H1 (cell line): ENCODE data around the gene SMPD2. TPM values are rescaled to one million over a fixed set of nuclear protein-coding genes. Genes with fewer than 3 reads are reported as not detected.

ENCODE experiments used
- CTCF ChIA-PET: fragments of 300-600 bp; sonication (Branson Sonifier 250); formaldehyde crosslinking; loops from one replicate; lab custom pipeline; 2021; ENCODE audit not compliant: partially characterized antibody; lab: Charles Lee
- POLR2A ChIA-PET: fragments of 300-600 bp; sonication (Branson Sonifier 250); formaldehyde crosslinking; loops from one replicate; lab custom pipeline; 2021; ENCODE audit warnings: inconsistent platforms; ENCODE audit not compliant: partially characterized antibody; lab: Charles Lee
- DNase-seq, 2 experiments: peaks; one replicate each; pipeline versions ENCODE4 v3.0.0 to v3.0.0-alpha.2; 2010 to 2022; ENCODE audit warnings: low spot score in 2 of 2, low read depth in 1 of 2, mixed read lengths in 1 of 2
- FAIRE-seq: peaks from 2 replicates; lab custom pipeline; 2011; peaks lifted over from hg19 to GRCh38; lab: Jason Lieb, UNC
- H2AFZ ChIP-seq: 2 replicates; pipeline ENCODE4 v1.8.1; 2012; ENCODE audit warnings: low read length, inconsistent platforms
- H2AK5ac ChIP-seq: 2 replicates; pipeline ENCODE4 v1.6.1; 2013; ENCODE audit warnings: low read depth, low read length
- H2BK120ac ChIP-seq: replicated peaks from 2 replicates; pipeline ENCODE3; 2013; ENCODE audit warnings: low read depth, low read length, inconsistent platforms
- H2BK12ac ChIP-seq: 2 replicates; pipeline ENCODE4 v1.6.1; 2013; ENCODE audit warnings: low read depth, low read length
- H2BK15ac ChIP-seq: 2 replicates; pipeline ENCODE4 v1.6.1; 2013; ENCODE audit warnings: low read length
- H2BK20ac ChIP-seq: 2 replicates; pipeline ENCODE4 v1.6.1; 2013; ENCODE audit warnings: low read length
- H2BK5ac ChIP-seq: 2 replicates; pipeline ENCODE4 v1.6.1; 2013; ENCODE audit warnings: low read depth, low read length
- H3K14ac ChIP-seq: 2 replicates; pipeline ENCODE4 v1.6.1; 2013; ENCODE audit warnings: inconsistent platforms; ENCODE audit not compliant: insufficient read length
- H3K18ac ChIP-seq: 2 replicates; pipeline ENCODE4 v1.6.1; 2013; ENCODE audit warnings: low read length; ENCODE audit errors: extremely low read depth
- H3K23ac ChIP-seq: 2 replicates; pipeline ENCODE4 v1.6.1; 2013; ENCODE audit warnings: inconsistent platforms; ENCODE audit not compliant: insufficient read length
- H3K23me2 ChIP-seq: 2 replicates; pipeline ENCODE4 v1.6.1; 2013; ENCODE audit warnings: low read depth, low read length
- H3K27ac ChIP-seq: 2 replicates; pipeline ENCODE4 v1.6.1; 2011; ENCODE audit warnings: low read depth, low read length, inconsistent platforms
- H3K27me3 ChIP-seq, 4 experiments: replicated peaks in 1 of 4; 1 replicate in 1 of 4; 2 replicates in 3 of 4; pipeline versions ENCODE4 v1.6.1 to v1.8.1; 2011 to 2013; ENCODE audit warnings: low read length in 3 of 4, mild to moderate bottlenecking in 3 of 4, inconsistent platforms in 2 of 4, mixed read lengths in 2 of 4, moderate library complexity in 1 of 4; ENCODE audit not compliant: control insufficient read depth in 3 of 4, insufficient read depth in 3 of 4; ENCODE audit errors: extremely low read depth in 1 of 4
- H3K36me3 ChIP-seq, 4 experiments: 2 replicates each; pipeline versions ENCODE4 v1.6.1 to v1.8.1; 2011 to 2013; ENCODE audit warnings: mild to moderate bottlenecking in 4 of 4, low read length in 3 of 4, moderate library complexity in 2 of 4, control low read depth in 1 of 4, inconsistent platforms in 1 of 4; ENCODE audit not compliant: insufficient read depth in 4 of 4, control insufficient read depth in 2 of 4
- H3K4ac ChIP-seq: replicated peaks from 2 replicates; pipeline ENCODE3; 2013; ENCODE audit warnings: low read length, low read depth, mixed read lengths, inconsistent platforms; ENCODE audit not compliant: insufficient read length
- H3K4me1 ChIP-seq, 4 experiments: replicated peaks in 1 of 4; 1 replicate in 1 of 4; 2 replicates in 3 of 4; pipeline versions ENCODE4 v1.6.1 to v1.8.1; 2011 to 2013; ENCODE audit warnings: low read length in 3 of 4, inconsistent platforms in 2 of 4, mixed read lengths in 1 of 4; ENCODE audit not compliant: insufficient read depth in 4 of 4, control insufficient read depth in 3 of 4
- H3K4me2 ChIP-seq, 2 experiments: 2 replicates each; pipeline versions ENCODE4 v1.6.1 to v1.8.1; 2011 to 2013; ENCODE audit warnings: low read depth in 2 of 2, low read length in 2 of 2, control low read depth in 1 of 2, inconsistent platforms in 1 of 2, mild to moderate bottlenecking in 1 of 2; ENCODE audit not compliant: insufficient read depth in 1 of 2
- H3K4me3 ChIP-seq, 4 experiments: fragments of 200-600, 300-600 bp in 1 of 4; sonication (generic), shearing (Covaris generic), sonication (Bioruptor Twin) in 1 of 4; 2 replicates each; pipeline versions ENCODE4 v1.5.1 to v1.8.1; 2011 to 2016; ENCODE audit warnings: low read length in 4 of 4, low read depth in 3 of 4, control low read depth in 2 of 4, inconsistent platforms in 2 of 4, mild to moderate bottlenecking in 2 of 4, mixed read lengths in 1 of 4, moderate library complexity in 1 of 4; ENCODE audit not compliant: insufficient read depth in 2 of 4; ENCODE audit errors: extremely low read depth in 1 of 4
- H3K56ac ChIP-seq: replicated peaks from 2 replicates; pipeline ENCODE3; 2013; ENCODE audit warnings: low read depth, mild to moderate bottlenecking, mixed read lengths, low read length, inconsistent platforms; ENCODE audit not compliant: insufficient read length
- H3K79me1 ChIP-seq: 2 replicates; pipeline ENCODE4 v1.6.1; 2013; ENCODE audit warnings: low read depth, low read length, control low read depth
- H3K79me2 ChIP-seq, 2 experiments: 2 replicates each; pipeline versions ENCODE4 v1.6.1 to v1.8.1; 2012 to 2013; ENCODE audit warnings: low read length in 2 of 2, mild to moderate bottlenecking in 2 of 2, inconsistent platforms in 1 of 2; ENCODE audit not compliant: insufficient read depth in 2 of 2, control insufficient read depth in 1 of 2
- H3K9ac ChIP-seq, 4 experiments: replicated peaks in 1 of 4; 1 replicate in 1 of 4; 2 replicates in 3 of 4; pipeline versions ENCODE4 v1.6.1 to v1.8.1; 2011 to 2013; ENCODE audit warnings: low read depth in 3 of 4, low read length in 3 of 4, control low read depth in 2 of 4, mild to moderate bottlenecking in 2 of 4, moderate library complexity in 2 of 4, inconsistent platforms in 1 of 4; ENCODE audit errors: extremely low read depth in 1 of 4
- H3K9me3 ChIP-seq, 2 experiments: 2 replicates each; pipeline versions ENCODE4 v1.6.1 to v1.8.1; 2012 to 2013; ENCODE audit warnings: mild to moderate bottlenecking in 2 of 2, moderate library complexity in 2 of 2, control low read depth in 1 of 2, inconsistent platforms in 1 of 2, low read depth in 1 of 2, low read length in 1 of 2, mixed read lengths in 1 of 2; ENCODE audit not compliant: insufficient read depth in 2 of 2
- H4K20me1 ChIP-seq, 2 experiments: replicated peaks in 1 of 2; 2 replicates each; pipeline versions ENCODE3 to v1.8.1; 2011 to 2013; ENCODE audit warnings: inconsistent platforms in 2 of 2, low read length in 2 of 2, mild to moderate bottlenecking in 1 of 2; ENCODE audit not compliant: insufficient read depth in 2 of 2, control insufficient read depth in 1 of 2
- H4K5ac ChIP-seq: 2 replicates; pipeline ENCODE4 v1.6.1; 2013; ENCODE audit warnings: low read length, low read depth, mixed read lengths, inconsistent platforms; ENCODE audit not compliant: insufficient read length
- H4K8ac ChIP-seq: 2 replicates; pipeline ENCODE4 v1.8.0; 2013; ENCODE audit warnings: mild to moderate bottlenecking, moderate library complexity, low read length, inconsistent platforms; ENCODE audit not compliant: insufficient read depth; ENCODE audit errors: extremely low read depth
- H4K91ac ChIP-seq: replicated peaks from 2 replicates; pipeline ENCODE3; 2013; ENCODE audit warnings: low read length, mixed read lengths, inconsistent platforms; ENCODE audit not compliant: insufficient read length
- CHD1 ChIP-seq: IDR thresholded peaks from 2 replicates; pipeline ENCODE4 v1.6.1; 2012; ENCODE audit warnings: low read depth, low read length, improper control_type of control experiment
- CHD2 ChIP-seq: IDR thresholded peaks from 2 replicates; pipeline ENCODE4 v1.6.1; 2012; ENCODE audit warnings: low read length, improper control_type of control experiment
- EGR1 ChIP-seq: IDR thresholded peaks from 2 replicates; pipeline ENCODE4 v1.6.1; 2011; ENCODE audit warnings: low read depth, low read length, borderline replicate concordance
- EP300 ChIP-seq, 2 experiments: IDR thresholded peaks; 1 replicate in 1 of 2; 2 replicates in 1 of 2; pipeline ENCODE4 v1.6.1; 2011 to 2012; ENCODE audit warnings: low read depth in 2 of 2, low read length in 2 of 2, mild to moderate bottlenecking in 2 of 2, borderline replicate concordance in 1 of 2, inconsistent platforms in 1 of 2, moderate library complexity in 1 of 2
- FOSL1 ChIP-seq: IDR thresholded peaks from 2 replicates; pipeline ENCODE4 v1.6.1; 2011; ENCODE audit warnings: mild to moderate bottlenecking, low read depth, low read length, moderate library complexity; ENCODE audit not compliant: insufficient read depth
- HDAC6 ChIP-seq: IDR thresholded peaks from one replicate; pipeline ENCODE4 v1.7.1; 2012; ENCODE audit warnings: low read depth, mild to moderate bottlenecking, inconsistent platforms, low read length, moderate library complexity
- KDM4A ChIP-seq: IDR thresholded peaks from one replicate; pipeline ENCODE4 v1.7.1; 2012; ENCODE audit warnings: low read depth, mild to moderate bottlenecking, moderate library complexity, low read length, inconsistent platforms; ENCODE audit not compliant: severe bottlenecking
- KDM5A ChIP-seq: fragments of 200-600 bp; IDR thresholded peaks from 2 replicates; pipeline ENCODE4 v1.7.1; 2012; ENCODE audit warnings: mild to moderate bottlenecking, low read length, inconsistent platforms, mixed read lengths
- RBBP5 ChIP-seq: IDR thresholded peaks from 2 replicates; pipeline ENCODE4 v1.7.1; 2012; ENCODE audit warnings: low read depth, mild to moderate bottlenecking, inconsistent platforms, low read length, moderate library complexity, borderline replicate concordance
- RFX5 ChIP-seq: IDR thresholded peaks from 2 replicates; pipeline ENCODE4 v1.6.1; 2011; ENCODE audit warnings: low read depth, low read length, improper control_type of control experiment, borderline replicate concordance
- SIRT6 ChIP-seq: IDR thresholded peaks from one replicate; pipeline ENCODE4 v1.7.1; 2012; ENCODE audit warnings: low read length, inconsistent platforms
- SP2 ChIP-seq: IDR thresholded peaks from 2 replicates; pipeline ENCODE4 v1.6.1; 2012; ENCODE audit warnings: mild to moderate bottlenecking, low read length, inconsistent platforms
- YY1 ChIP-seq: IDR thresholded peaks from 2 replicates; pipeline ENCODE4 v1.6.1; 2011; ENCODE audit warnings: low read depth, mild to moderate bottlenecking, low read length
- WGBS, 2 experiments: shearing (Covaris generic) in 1 of 2; methylation state at CpG; one replicate each; pipeline versions ENCODE4 v1.1.6 to v1.1.7; 2013 to 2015; ENCODE audit warnings: low lambda C conversion rate in 2 of 2, mixed read lengths in 2 of 2, inconsistent platforms in 1 of 2, low coverage in 1 of 2, missing lambda C conversion rate in 1 of 2; ENCODE audit not compliant: insufficient replicate concordance in 2 of 2, insufficient coverage in 1 of 2, insufficient read length in 1 of 2; ENCODE audit errors: extremely low coverage in 1 of 2, missing lambda C conversion rate in 1 of 2; 5-methylcytosine and 5-hydroxymethylcytosine counted together
- polyA plus RNA-seq, 7 experiments: library from polyadenylated mRNA; depleted of rRNA in 3 of 7; stranded (reverse) in 5 of 7; unstranded in 2 of 7; fragments of >200 nt in 5 of 7; fragments of 200-250 nt in 2 of 7; gene quantifications; 1 replicate in 5 of 7; 2 replicates in 1 of 7; 4 replicates in 1 of 7; pipeline versions ENCODE4 v1.2.1 to v1.2.3, GENCODE V29; 2011 to 2013; ENCODE audit warnings: missing spikeins in 2 of 7, mixed read lengths in 2 of 7
- total RNA-seq: library from RNA; stranded (reverse); fragmentation: NEBNext Ultra II Directional; extraction: Animal tissue kit (Norgen Biotek cat#: 25700); gene quantifications from 2 replicates; pipeline ENCODE4 v1.2.1, GENCODE V29; 2021
- TF ChIP-seq, protein P1 (sequence below): IDR thresholded peaks from 2 replicates; pipeline ENCODE4 v1.6.1; 2011; ENCODE audit warnings: low read depth, mild to moderate bottlenecking, low read length; ENCODE audit not compliant: insufficient read depth

Gene SMPD2
- total and polyA plus RNA-seq, 2 of the 8 experiments (the other 6 are each of a cell fraction or from before 2014, with no cell fraction given) = 11.5 to 17.2 TPM

DNA sequence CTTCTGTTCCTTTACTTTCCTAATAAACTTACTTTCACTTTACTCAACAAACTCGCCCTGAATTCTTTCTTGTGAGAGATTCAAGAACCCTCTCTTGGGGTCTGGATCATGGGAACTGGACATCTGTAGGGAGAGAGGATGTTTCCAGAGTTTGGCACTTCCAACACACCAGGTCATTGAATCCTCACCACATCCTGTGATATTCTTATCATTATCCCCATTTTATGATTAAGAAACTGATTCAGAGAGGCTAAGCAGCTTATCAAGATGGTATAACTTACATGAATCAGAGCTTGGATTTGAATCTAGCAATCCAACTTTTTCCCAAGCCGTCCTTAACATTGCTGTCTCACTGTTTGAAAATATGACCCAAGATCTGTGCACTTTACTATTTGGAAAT lies 15.6 kb upstream of the SMPD2 start:
- Histone ChIP-seq H3K14ac (no peak overlapping the region), H3K79me1 (no peaks in the 10 kb centered on the region), H3K36me3 (no peaks in the 10 kb centered on the region), H4K8ac (no peak overlapping the region), H3K4ac (no peak overlapping the region), H3K23me2 (no peaks in the 10 kb centered on the region), H3K4me3 (no peak overlapping the region), H2BK20ac (no peak overlapping the region), H4K5ac (no peak overlapping the region), H4K91ac (no peak overlapping the region), H3K4me2 (no peak overlapping the region), H2BK12ac (no peak overlapping the region), H3K23ac (no peak overlapping the region), H3K79me2 (no peaks in the 10 kb centered on the region), H2BK5ac (no peak overlapping the region), H2BK120ac (no peak overlapping the region), H3K56ac (no peak overlapping the region), H2AFZ (no peak overlapping the region), H3K27ac (no peak overlapping the region), H2AK5ac (no peak overlapping the region), H3K18ac (no peak overlapping the region), H3K9me3 (no peaks in the 10 kb centered on the region), H3K9ac (no peak overlapping the region), H2BK15ac (no peak overlapping the region), H4K20me1 (no peaks in the 10 kb centered on the region), H3K27me3 (no peaks in the 10 kb centered on the region), H3K4me1 (no peaks in the 10 kb centered on the region)
- 80 to 81% methylated on average over 1 to 2 of the region's 2 CpGs for WGBS, 2 experiments
- no peak for DNase-seq
- POLR2A ChIA-PET = no interaction called here
- no peak for FAIRE-seq
- CTCF ChIA-PET = interaction anchor here (1.0 to 1.3 kb wide), 2 partner anchors 11 to 29 kb away, joined by 3 read pairs; no protein-coding TSS in a partner anchor
- TF ChIP-seq YY1 (no peak), HDAC6 (no peak), SP2 (no peak), CHD1 (no peak), RFX5 (no peak), FOSL1 (no peak), EGR1 (no peak), SIRT6 (no peak), RBBP5 (no peak), EP300 (IDR thresholded peaks at IDR 0.05; ENCODE audit: borderline replicate concordance in 1 of 2, low read depth in 2 of 2, low read length in 2 of 2) (no peak), KDM4A (no peak), CHD2 (no peak), KDM5A (no peak)
- TF ChIP-seq, protein P1, sequence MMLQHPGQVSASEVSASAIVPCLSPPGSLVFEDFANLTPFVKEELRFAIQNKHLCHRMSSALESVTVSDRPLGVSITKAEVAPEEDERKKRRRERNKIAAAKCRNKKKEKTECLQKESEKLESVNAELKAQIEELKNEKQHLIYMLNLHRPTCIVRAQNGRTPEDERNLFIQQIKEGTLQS = no peak
